ACC112 (cell line): Measurements from ENCODE around the gene QKI.

Experiments used
- H2AFZ ChIP-seq: fragments of 200-600 bp; sonication (generic); one replicate; pipeline ENCODE4 v1.6.0; 2017; ENCODE audit warnings: antibody characterized with exemption, low read length; ENCODE audit not compliant: unreplicated experiment
- H3K27ac ChIP-seq: fragments of 200-600 bp; sonication (generic); 2 replicates; pipeline ENCODE4 v1.5.1; 2014; ENCODE audit warnings: low read depth, mild to moderate bottlenecking, antibody characterized with exemption, low read length, moderate library complexity
- H3K27me3 ChIP-seq: fragments of 200-600 bp; sonication (generic); 2 replicates; pipeline ENCODE4 v1.6.1; 2014; ENCODE audit warnings: mild to moderate bottlenecking, antibody characterized with exemption, low read length, moderate library complexity, mixed read lengths; ENCODE audit not compliant: insufficient read depth
- H3K36me3 ChIP-seq: fragments of 200-600 bp; sonication (generic); 2 replicates; pipeline ENCODE4 v1.6.1; 2016; ENCODE audit warnings: mild to moderate bottlenecking, antibody characterized with exemption, low read length, moderate library complexity, mixed read lengths; ENCODE audit not compliant: insufficient read depth
- H3K4me1 ChIP-seq: fragments of 200-600 bp; sonication (generic); one replicate; pipeline ENCODE4 v1.6.1; 2016; ENCODE audit warnings: low read length, mixed read lengths; ENCODE audit not compliant: insufficient read depth, unreplicated experiment, control insufficient read depth
- H3K4me3 ChIP-seq: fragments of 200-600 bp; sonication (generic); 2 replicates; pipeline ENCODE4 v1.5.1; 2014; ENCODE audit warnings: mild to moderate bottlenecking, low read depth, low read length
- H3K79me2 ChIP-seq: fragments of 200-600 bp; sonication (generic); one replicate; pipeline ENCODE4 v1.6.0; 2016; ENCODE audit warnings: low read length; ENCODE audit not compliant: control insufficient read depth, unreplicated experiment, insufficient read depth

QKI gene

GRCh38 chr6:163607792-163608191, 193.3 kb downstream of the QKI start:
- Histone ChIP-seq H3K27me3 (no peaks in the 10 kb centered on the region), H3K79me2 (no peaks in the 10 kb centered on the region), H3K36me3 (no peaks in the 10 kb centered on the region), H3K27ac (no peak overlapping the region), H3K4me3 (no peak overlapping the region), H2AFZ (no peak overlapping the region), H3K4me1 (no peaks in the 10 kb centered on the region)

GRCh38 chr6:163608204-163608644, 193.7 kb downstream of the QKI start:
- no peaks in the 10 kb centered on the region for H3K27me3 ChIP-seq
- H3K36me3 ChIP-seq: no peaks in the 10 kb centered on the region
- no peak overlapping the region for H3K27ac ChIP-seq
- no peak overlapping the region for H2AFZ ChIP-seq
- H3K4me1 ChIP-seq: no peaks in the 10 kb centered on the region
- H3K79me2 ChIP-seq: no peaks in the 10 kb centered on the region
- no peak overlapping the region for H3K4me3 ChIP-seq

GRCh38 chr6:163612200-163612599, 197.7 kb downstream of the QKI start:
- H3K79me2 ChIP-seq: no peaks in the 10 kb centered on the region
- H3K27me3 ChIP-seq: no peaks in the 10 kb centered on the region; the same call in 1 of the 2 replicates
- no peak overlapping the region for H3K27ac ChIP-seq
- no peaks in the 10 kb centered on the region for H3K36me3 ChIP-seq
- H3K4me3 ChIP-seq: no peak overlapping the region
- no peak overlapping the region for H2AFZ ChIP-seq
- no peaks in the 10 kb centered on the region for H3K4me1 ChIP-seq

- Histone ChIP-seq H3K27ac (no peak overlapping the region), H2AFZ (no peak overlapping the region), H3K27me3 (no peaks in the 10 kb centered on the region; the same call in 1 of the 2 replicates), H3K4me3 (no peak overlapping the region), H3K4me1 (no peaks in the 10 kb centered on the region), H3K79me2 (no peaks in the 10 kb centered on the region), H3K36me3 (no peaks in the 10 kb centered on the region)
These were observed 198.5 kb downstream of the QKI start for GRCh38 chr6:163613025-163613424.

- H3K27me3 ChIP-seq: no peaks in the 10 kb centered on the region; the same call in 1 of the 2 replicates
- no peak overlapping the region for H2AFZ ChIP-seq
- H3K4me1 ChIP-seq: no peaks in the 10 kb centered on the region
- H3K79me2 ChIP-seq: no peaks in the 10 kb centered on the region
- no peaks in the 10 kb centered on the region for H3K36me3 ChIP-seq
- no peak overlapping the region for H3K4me3 ChIP-seq
- no peak overlapping the region for H3K27ac ChIP-seq
These were observed 199.2 kb downstream of the QKI start for GRCh38 chr6:163613668-163614067.

GRCh38 chr6:163616452-163616851, 201.9 kb downstream of the QKI start:
- Histone ChIP-seq H3K4me3 (no peak overlapping the region), H3K27me3 (no peaks in the 10 kb centered on the region; the same call in 1 of the 2 replicates), H3K36me3 (no peaks in the 10 kb centered on the region), H3K79me2 (no peaks in the 10 kb centered on the region), H3K4me1 (no peaks in the 10 kb centered on the region), H2AFZ (no peak overlapping the region), H3K27ac (no peak overlapping the region)

- Histone ChIP-seq H3K27me3 (no peaks in the 10 kb centered on the region; the same call in 1 of the 2 replicates), H3K4me3 (no peak overlapping the region), H3K27ac (no peak overlapping the region), H2AFZ (no peak overlapping the region), H3K36me3 (no peaks in the 10 kb centered on the region), H3K4me1 (no peaks in the 10 kb centered on the region), H3K79me2 (no peaks in the 10 kb centered on the region)
These were observed 203.0 kb downstream of the QKI start for GRCh38 chr6:163617549-163617948.

- Histone ChIP-seq H3K4me3 (no peak overlapping the region), H3K27ac (no peak overlapping the region), H3K4me1 (no peaks in the 10 kb centered on the region), H3K36me3 (no peaks in the 10 kb centered on the region), H3K27me3 (no peaks in the 10 kb centered on the region; the same call in 1 of the 2 replicates), H2AFZ (no peak overlapping the region), H3K79me2 (no peaks in the 10 kb centered on the region)
These were observed 205.6 kb downstream of the QKI start for GRCh38 chr6:163620101-163620500.

GRCh38 chr6:163620670-163621330, 206.3 kb downstream of the QKI start:
- Histone ChIP-seq H3K4me3 (no peak overlapping the region), H3K79me2 (no peaks in the 10 kb centered on the region), H3K4me1 (no peaks in the 10 kb centered on the region), H2AFZ (no peak overlapping the region), H3K27me3 (no peaks in the 10 kb centered on the region), H3K27ac (no peak overlapping the region), H3K36me3 (no peaks in the 10 kb centered on the region)

- H3K36me3 ChIP-seq: no peaks in the 10 kb centered on the region
- H2AFZ ChIP-seq: no peak overlapping the region
- H3K79me2 ChIP-seq: no peaks in the 10 kb centered on the region
- no peak overlapping the region for H3K4me3 ChIP-seq
- H3K27ac ChIP-seq: no peak overlapping the region
- H3K27me3 ChIP-seq: no peaks in the 10 kb centered on the region
- no peaks in the 10 kb centered on the region for H3K4me1 ChIP-seq
These were observed 210.7 kb downstream of the QKI start for GRCh38 chr6:163625265-163625664.

GRCh38 chr6:163626073-163626867, 211.8 kb downstream of the QKI start:
- H2AFZ ChIP-seq: no peak overlapping the region
- no peak overlapping the region for H3K4me3 ChIP-seq
- H3K79me2 ChIP-seq: no peaks in the 10 kb centered on the region
- no peaks in the 10 kb centered on the region for H3K27me3 ChIP-seq
- H3K36me3 ChIP-seq: no peaks in the 10 kb centered on the region
- H3K4me1 ChIP-seq: no peaks in the 10 kb centered on the region
- H3K27ac ChIP-seq: no peak overlapping the region
